GM12801 (cell line): ENCODE data around the gene MDC1.

Experiments used
- TF ChIP-seq, protein P1 (sequence below): IDR thresholded peaks from one replicate; pipeline ENCODE4 v1.5.1; 2011; ENCODE audit warnings: control low read depth; ENCODE audit not compliant: insufficient read length; ENCODE audit errors: extremely low read depth

The MDC1 gene

DNA sequence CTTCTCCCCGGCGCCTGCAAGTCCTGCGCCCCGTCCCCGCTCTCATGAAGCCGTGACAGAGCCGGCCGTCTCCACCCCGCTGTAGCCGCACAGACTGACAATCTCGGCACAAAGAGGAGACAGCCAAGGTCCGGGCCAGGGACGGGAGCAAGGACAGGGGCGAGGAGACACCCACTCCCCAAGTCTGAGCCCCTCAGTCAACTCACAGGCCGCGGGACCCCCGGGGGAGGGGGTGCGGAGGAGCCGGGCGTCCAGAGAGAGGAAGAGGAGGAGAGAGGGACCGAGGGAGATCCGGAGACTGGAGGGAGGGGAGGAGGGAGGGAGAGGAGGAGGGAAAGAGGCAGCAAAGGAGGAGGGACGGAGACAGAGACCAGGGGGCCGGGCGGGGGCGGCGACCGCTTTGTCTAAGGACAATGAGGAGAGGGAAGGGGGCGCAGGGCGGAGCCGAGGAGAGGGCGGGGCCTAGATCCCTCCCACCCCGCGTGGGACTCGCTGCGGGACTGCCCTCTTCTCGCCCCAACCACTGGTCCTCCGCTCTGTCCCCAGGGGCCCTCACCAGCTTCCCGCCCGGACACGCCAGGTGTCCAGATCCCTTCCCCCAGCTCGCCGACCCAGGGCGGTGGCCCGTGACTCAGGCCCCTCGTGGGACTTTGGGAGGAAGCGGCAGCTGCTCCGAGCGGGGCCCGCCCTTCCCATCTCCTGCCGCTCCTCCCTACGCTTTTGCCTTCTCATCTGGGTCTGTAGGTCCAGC lies 30.0 kb downstream of the MDC1 start:
- TF ChIP-seq, protein P1, sequence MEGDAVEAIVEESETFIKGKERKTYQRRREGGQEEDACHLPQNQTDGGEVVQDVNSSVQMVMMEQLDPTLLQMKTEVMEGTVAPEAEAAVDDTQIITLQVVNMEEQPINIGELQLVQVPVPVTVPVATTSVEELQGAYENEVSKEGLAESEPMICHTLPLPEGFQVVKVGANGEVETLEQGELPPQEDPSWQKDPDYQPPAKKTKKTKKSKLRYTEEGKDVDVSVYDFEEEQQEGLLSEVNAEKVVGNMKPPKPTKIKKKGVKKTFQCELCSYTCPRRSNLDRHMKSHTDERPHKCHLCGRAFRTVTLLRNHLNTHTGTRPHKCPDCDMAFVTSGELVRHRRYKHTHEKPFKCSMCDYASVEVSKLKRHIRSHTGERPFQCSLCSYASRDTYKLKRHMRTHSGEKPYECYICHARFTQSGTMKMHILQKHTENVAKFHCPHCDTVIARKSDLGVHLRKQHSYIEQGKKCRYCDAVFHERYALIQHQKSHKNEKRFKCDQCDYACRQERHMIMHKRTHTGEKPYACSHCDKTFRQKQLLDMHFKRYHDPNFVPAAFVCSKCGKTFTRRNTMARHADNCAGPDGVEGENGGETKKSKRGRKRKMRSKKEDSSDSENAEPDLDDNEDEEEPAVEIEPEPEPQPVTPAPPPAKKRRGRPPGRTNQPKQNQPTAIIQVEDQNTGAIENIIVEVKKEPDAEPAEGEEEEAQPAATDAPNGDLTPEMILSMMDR: no peak

DNA sequence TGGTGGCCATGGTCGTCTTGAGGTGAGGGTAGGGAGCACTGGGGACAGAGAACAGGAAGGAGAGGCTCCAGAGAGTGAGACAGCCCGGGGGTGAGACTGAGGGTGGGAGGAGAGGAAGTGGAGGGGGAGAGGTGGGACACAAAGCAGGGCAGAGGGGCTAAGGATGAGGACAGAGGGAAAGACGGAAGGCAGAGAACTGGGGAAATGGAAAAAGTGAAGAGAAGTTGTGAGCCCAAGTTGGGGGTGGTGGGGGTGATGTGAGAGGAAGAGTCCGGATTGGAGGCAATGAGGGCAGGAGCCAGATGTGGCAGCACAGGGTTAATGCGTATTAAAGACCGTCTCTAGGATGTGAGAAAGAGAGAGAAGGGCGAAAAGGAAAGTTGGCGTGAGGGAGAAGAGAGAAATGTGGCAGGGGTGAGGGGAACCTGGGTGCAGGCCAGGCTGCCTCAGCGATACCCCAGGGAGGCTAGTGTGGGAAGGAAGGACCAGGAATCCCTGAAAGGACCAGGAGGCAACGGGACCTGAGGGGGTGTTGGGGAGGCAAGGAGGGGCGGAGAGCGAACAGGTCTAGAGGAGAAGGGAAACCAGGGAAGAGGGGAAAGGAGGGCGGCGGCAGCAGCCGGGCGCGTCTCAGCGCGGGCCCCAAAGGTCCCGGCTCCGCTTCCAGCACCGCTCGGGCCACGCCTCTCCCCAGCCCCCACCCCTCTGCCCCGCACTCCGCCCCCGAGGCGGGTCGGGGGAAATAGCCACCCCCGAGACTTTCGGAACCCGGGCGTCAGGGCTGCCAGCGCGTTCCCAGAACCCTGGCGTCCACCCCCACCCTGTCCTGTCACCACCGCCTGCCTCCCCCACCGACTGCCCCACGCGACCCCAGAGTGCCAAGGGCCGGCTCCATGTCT lies 30.8 kb downstream of the MDC1 start, which contains the start of gene PPP1R18:
Gene PPP1R18, minus strand, starts transcription at position 637 of the 899 bp plus-strand sequence. Its CDS starts 627 bp downstream, at position 10.
- TF ChIP-seq, protein P1: no peak

DNA sequence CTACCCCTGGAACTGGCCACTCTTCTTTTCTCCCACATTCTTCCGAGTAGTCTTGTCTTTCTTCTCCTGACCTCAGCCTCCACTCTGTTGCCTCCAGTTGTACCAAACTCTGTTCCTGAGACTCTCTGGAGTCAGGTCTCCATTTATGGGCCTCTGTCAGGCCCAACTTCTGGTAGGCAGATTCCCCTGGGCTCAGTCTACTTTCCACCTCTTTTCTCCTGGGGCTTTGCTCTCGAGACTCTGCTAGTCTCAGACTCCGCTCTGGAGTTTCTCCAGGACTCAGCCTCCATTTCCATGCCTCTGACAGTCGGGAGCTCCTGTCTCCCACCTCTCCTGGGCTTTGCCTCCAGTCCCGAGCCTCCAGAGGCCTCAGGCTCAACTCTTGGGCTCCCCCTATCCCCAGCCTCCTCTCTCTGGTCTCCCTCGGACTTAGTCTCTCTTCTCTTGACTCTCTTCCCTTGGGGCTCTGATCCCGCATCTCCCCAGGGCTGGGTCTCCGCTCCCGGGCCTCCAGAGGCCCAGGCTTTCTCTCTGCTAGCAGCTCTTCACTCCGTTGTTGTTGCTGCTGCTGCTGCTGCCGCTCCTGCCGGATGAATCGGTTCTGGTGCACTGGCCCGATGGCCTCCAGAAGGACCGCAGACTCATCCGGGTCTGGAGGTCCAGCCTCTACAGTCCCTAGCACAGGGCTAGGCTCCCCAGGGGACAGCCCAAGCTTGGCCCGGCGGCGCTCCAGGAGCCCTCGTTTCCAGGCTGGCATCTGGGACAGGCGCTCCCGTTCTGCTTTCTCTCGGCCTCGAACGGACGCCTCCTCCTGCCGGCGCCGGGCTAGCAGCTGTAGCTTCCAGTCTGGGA lies 31.7 kb downstream of the MDC1 start:
- TF ChIP-seq, protein P1: no peak

DNA sequence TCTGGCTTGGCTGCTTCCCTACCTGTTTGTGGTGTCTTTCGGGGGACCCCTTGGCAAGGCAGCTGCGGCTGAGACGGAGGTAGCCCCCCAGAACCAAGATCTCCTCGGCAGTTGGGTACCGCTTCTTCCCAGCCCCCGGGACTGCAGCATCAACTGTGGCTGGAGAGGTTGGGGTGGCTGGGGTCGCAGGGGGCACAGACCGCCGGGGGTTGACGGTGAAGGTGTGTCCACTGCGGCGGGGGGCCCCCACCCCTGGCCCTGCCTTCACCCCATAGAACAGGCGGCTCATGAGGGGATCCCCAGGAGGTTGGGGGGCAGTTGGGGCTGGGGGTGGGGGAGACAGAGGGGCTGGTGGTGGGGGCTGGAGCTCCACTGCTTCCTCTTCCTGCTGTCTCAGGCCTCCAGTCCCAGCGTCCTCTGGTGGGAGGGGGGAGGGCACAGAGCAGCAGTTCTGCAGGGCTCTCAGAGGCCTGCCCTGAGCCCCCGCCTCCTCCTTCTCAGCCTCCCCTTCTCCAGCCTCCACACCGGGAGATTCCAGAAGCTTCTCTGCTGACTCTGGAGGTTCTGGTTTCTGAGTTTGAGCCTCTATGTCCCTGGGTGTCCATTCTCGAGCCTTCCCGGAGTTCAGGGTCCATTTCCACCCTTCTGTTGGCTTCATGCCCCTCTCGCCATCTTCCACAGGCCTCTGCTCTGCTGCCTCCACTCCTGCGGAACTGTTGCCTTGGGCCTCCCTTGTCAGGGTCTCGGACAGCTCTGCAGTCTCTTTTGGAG lies 32.5 kb downstream of the MDC1 start:
- TF ChIP-seq, protein P1: no peak

DNA sequence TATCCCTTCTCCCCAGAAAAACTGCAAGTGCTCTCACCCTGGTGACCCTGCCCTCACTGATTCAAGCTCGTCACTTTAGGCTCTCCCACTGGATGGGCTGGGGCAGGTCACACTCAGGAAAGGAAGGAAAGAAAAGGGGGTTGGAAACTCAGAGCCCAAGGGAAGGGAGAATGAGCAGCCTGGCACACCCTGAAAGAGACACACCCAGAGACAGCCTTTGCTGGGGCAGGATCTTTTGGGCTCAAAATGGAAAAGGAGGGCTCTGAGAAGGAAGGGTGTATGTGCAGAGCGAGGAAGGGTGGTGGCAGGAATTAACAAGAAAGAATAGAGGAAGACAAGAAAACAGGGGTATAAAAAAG lies 33.1 kb downstream of the MDC1 start:
- TF ChIP-seq, protein P1: no peak

DNA sequence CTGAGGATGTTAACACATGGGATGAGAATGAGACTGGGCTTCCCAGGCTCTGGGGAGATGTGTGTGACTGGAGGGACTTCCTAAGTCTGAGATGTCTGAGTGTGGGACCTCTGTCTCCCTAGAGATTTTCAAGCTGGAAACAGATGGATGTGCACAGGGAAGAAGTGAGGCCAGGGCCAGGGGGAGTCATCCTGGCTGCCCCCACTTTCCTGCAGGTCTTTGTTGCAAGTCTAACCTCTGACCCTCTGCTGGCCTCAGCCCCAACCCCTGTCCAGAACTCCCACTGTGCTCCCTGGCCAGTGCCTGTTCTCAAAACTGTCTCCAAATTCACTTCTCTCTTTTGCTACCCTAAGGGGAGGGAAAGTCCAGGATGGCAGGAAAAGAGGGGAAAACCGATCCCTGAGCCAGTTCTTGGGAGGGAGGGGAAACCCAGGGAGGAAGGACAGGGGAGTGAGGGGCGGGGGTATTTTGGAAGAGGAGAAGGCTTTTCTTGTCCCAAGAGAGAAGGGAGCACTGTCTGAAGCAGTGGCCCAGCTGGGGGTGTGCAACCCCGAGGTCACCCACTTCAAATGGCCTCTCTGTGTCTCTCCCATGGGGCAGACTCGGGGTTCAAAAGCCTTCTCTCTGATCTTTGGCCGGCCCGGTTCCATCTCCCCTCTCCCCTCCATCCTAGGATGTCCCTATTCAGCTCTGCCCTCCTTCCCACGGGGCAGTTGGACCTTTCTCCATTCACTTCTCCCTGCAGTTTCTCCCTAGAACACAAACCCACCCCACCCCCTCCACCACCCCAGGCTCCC lies 33.7 kb downstream of the MDC1 start:
- TF ChIP-seq, protein P1: no peak
